ENCODE data around the gene WNK2. TPM values are rescaled to one million over a fixed set of nuclear protein-coding genes. Genes with fewer than 3 reads are reported as not detected.
"Not testable (repeated sequence)": the region's sequence is repeated elsewhere in the genome, so short reads cannot be mapped to it uniquely, and the experiment has no call there.

The WNK2 gene
- total RNA-seq, 1 experiment from 2014 or later, result 0.02 TPM

- DNase-seq (ENCODE audit: low spot score), result no peak
Observed at GRCh38 chr9:93329629-93330280, 145.8 kb downstream of the WNK2 start.

- DNase-seq (ENCODE audit: low spot score), result no peak
Observed at GRCh38 chr9:93332317-93332716, 148.4 kb downstream of the WNK2 start.

- no peak for DNase-seq (ENCODE audit: low spot score)
Observed at GRCh38 chr9:93336720-93337119, 152.8 kb downstream of the WNK2 start.

DNA sequence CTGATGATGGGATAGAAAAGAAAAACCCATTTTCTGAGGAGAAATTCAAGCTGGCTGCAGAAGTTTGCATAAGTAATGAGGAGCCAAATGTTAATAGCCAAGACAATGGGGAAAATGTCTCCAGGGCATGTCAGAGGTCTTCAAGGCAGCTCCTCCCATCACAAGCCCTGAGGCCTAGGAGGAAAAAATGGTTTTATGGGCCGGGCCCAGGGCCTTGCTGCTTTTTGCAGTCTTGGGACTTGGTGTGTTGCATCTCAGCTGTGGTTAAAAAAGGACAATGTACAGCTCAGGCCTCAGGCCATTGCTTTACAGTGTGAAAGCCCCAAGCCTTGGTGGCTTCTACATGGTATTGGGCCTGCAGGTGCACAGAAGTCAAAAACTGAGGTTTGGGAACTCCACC is 154.3 kb downstream of the WNK2 start:
- DNase-seq (ENCODE audit: low spot score), result not testable (repeated sequence)

GRCh38 chr9:93340091-93340490 is 156.2 kb downstream of the WNK2 start:
- no peak for DNase-seq (ENCODE audit: low spot score)

GRCh38 chr9:93341820-93342219 is 157.9 kb downstream of the WNK2 start:
- not testable (repeated sequence) for DNase-seq (ENCODE audit: low spot score)

GRCh38 chr9:93342428-93342827 is 158.5 kb downstream of the WNK2 start:
- DNase-seq (ENCODE audit: low spot score), result not testable (repeated sequence)

- no peak for DNase-seq (ENCODE audit: low spot score)
Observed at GRCh38 chr9:93343663-93344062, 159.7 kb downstream of the WNK2 start.

DNA sequence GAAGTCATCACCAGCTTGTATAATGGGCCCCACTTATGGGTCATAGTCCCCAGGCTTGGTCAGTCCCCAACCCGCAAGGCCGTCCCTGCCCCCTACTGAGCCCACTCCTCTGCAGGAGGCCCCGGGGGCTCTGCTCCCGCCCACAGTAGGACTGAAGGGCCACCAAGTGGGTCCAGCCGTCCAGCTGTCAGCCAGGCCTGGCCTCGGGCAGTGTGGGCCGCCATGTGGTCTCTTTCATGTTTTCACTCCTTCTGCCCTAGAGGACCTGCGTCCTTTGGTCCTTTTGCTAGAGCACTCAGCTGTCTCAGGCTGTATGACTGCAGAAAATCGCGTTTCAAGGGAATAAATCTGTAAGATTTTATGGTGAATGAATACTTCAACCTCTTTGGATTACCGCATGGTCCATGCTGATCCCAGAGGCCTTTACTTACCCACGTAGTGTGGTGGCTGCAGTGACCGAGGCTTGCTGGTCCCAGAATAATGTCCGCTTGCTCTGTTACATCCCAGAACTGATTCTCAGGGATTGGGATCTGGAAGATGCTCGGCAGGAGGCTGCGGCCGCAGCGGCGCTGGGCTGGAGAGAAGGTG is 161.8 kb downstream of the WNK2 start:
- DNase-seq (ENCODE audit: low spot score), result no peak

- DNase-seq (ENCODE audit: low spot score), result no peak
Observed at GRCh38 chr9:93346231-93347112, 162.5 kb downstream of the WNK2 start.

- DNase-seq (ENCODE audit: low spot score), result not testable (repeated sequence)
Observed at GRCh38 chr9:93347371-93347975, 163.5 kb downstream of the WNK2 start.

DNA sequence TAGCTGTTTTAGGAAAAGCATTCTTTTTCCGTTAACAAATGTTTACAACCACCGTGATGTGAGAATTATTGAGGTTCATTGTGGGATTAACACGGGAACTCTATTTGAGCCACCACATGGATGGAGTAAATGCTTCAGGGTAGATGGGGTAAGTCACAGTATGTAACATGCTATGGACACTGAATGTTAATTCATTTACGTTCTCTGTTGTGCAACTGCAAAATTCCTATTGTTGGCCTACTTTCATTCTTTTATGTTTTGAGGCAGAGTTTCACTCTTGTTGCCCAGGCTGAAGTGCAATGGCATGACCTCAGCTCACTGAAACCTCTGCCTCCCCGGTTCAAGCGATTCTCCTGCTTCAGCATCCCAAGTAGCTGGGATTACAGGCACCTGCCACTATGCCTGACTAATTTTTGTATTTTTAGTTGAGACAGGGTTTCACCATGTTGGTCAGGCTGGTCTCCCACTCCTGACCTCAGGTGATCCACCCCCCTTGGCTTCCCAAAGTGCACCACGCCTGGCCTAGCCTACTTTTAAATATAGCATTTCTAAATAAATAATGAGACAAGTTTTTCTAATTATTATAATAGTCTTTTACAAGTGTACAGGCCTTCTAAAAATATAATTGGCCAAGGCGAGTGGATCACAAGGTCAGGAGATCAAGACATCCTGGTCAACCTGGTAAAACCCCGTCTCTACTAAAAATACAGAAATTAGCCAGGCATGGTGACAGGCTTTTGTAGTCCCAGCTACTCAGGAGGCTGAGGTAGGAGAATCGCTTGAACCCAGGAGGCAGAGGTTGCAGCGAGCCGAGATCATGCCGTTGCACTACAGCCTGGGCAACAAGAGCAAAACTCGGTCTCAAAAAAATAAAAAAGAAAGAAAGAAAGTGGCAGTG is 169.7 kb downstream of the WNK2 start:
- not testable (repeated sequence) for DNase-seq (ENCODE audit: low spot score)

- no peak for DNase-seq (ENCODE audit: low spot score)
Observed at GRCh38 chr9:93354451-93354850, 170.5 kb downstream of the WNK2 start.

- DNase-seq (ENCODE audit: low spot score), result no peak
Observed at GRCh38 chr9:93355827-93356226, 171.9 kb downstream of the WNK2 start.

DNA sequence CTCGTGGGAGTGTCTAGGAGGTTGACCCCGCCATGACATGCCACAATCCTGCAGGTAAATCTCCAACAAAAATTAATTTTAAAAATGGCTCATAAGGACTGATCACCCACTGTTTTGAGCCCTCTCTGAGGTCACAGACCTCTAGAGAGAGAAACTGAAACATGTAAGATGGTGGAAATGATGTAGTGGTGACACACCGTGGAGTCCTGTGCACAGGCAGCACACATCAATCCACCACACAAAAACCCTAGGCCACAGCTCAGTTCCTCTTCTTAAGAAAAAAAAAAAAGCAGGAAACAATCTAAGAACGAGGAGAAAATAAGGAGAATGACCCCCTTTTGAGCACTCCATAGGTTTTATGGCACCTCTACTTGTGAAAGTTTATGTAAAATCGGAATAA is 173.7 kb downstream of the WNK2 start:
- DNase-seq (ENCODE audit: low spot score), result no peak

DNA sequence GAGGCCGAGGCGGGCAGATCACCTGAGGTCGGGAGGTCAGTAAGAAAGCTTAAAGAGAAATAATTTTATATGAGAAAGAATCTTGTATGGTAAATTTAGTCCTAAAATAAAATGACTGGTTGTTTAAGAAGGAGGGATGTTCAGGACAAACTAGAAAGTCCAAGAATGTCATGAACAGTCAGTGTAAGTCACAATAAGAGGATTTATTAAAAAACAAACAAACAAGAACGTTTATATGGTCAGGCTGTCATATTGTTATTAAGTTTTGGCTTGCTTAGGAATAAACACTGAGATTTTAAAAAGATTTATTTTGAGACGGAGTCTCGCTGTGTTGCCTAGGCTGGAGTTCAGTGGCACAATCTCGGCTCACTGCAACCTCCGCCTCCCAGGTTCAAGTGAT is 176.0 kb downstream of the WNK2 start:
- DNase-seq (ENCODE audit: low spot score), result not testable (repeated sequence)

- no peak for DNase-seq (ENCODE audit: low spot score)
Observed at GRCh38 chr9:93361995-93362394, 178.1 kb downstream of the WNK2 start.

DNA sequence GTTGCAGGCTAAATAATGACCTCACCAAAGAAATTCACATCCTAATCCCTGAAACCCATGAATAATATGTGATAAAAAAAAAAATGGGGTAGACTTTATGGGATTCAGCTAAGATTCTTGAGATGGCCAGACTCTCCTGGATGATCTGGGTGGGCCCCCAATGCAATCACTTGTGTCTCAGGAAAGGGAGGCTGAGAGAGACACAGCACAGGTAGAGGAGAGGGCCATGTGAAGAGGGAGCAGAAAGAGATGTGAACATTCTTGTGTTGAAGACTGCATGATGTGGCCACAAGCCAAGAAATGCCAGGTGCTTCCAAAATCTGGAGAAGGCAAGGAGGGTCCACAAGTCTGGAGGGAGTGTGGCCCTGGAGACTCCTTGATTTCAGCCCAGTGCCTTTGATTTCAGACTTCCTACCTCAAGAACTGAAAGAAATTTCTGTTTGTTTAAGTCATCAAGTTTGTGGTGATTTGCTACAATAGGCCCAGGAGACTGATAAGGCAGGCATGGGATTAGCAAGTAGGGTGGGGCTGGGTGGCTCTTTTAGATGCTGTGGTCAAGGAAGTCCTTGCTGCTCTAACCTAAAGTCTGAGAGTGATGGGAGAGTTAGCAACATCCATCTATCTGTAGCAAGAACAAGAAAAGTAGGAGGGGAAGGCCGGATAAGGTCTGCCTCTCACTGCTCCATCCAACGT is 180.9 kb downstream of the WNK2 start:
- DNase-seq (ENCODE audit: low spot score), result no peak

DNA sequence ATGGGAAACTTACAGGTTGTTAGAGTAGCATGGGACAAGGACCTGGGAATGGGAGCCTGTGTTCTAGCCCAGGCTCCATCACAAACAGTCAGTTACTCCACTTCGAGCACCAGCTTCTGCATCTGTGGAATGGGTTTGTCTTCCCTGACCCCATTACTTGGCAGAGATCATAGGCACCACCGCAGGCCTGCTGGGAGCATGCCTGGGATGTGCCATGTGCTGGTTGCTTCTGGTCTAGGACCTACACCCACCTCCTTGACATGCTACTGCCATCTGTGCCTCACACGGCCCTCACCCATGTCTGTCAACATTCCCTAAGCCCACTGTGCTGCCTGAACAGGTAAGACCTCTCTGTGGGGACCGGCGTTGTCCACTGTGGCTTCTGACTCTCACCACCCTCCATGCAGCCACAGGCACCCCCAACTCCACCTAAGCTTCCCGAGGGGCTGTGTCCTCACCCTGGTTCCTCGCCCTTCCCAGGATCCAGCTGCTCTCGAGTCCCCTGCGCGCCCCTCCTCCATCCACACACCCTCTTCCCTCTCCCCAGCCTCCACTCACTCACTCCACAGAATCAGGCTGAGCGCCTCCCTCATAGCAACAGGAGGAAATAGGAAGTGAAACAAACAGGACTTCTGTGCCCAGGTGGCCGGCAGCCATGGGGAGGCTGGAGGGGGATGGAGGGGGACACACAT is 181.6 kb downstream of the WNK2 start:
- no peak for DNase-seq (ENCODE audit: low spot score)

- no peak for DNase-seq (ENCODE audit: low spot score)
Observed at GRCh38 chr9:93366119-93366447, 182.1 kb downstream of the WNK2 start.
